ENCODE results near the gene ANO2. TPM values are rescaled to one million over a fixed set of nuclear protein-coding genes. Genes with fewer than 3 reads are reported as not detected.
"Not testable (repeated sequence)": the region's sequence is repeated elsewhere in the genome, so short reads cannot be mapped to it uniquely, and the experiment has no call there.

The ANO2 gene
- total RNA-seq, 1 donor from 2014 or later, result 13.6 TPM

- no peak for DNase-seq (ENCODE audit: low spot score)
- intact Hi-C loops (cut with DNase I), result no loop called here
These were observed 44.4 kb downstream of the ANO2 start for GRCh38 chr12:5900533-5901205.

- no peak for DNase-seq (ENCODE audit: low spot score)
- intact Hi-C loops (cut with DNase I), result no loop called here
These were observed 45.0 kb downstream of the ANO2 start for GRCh38 chr12:5900076-5900475.

GRCh38 chr12:5899675-5900074, 45.4 kb downstream of the ANO2 start:
- intact Hi-C loops (cut with DNase I), result no loop called here
- no peak for DNase-seq (ENCODE audit: low spot score)

- intact Hi-C loops (cut with DNase I), result no loop called here
These were observed 46.2 kb downstream of the ANO2 start for GRCh38 chr12:5898874-5899273.

GRCh38 chr12:5889381-5890047, 55.5 kb downstream of the ANO2 start:
- intact Hi-C loops (cut with DNase I), result no loop called here
- no peak for DNase-seq (ENCODE audit: low spot score)

More at GRCh38 chr12:5898874-5899273, 46.2 kb downstream of the ANO2 start:
- no peak for DNase-seq (ENCODE audit: low spot score)

GRCh38 chr12:5888816-5889315, 56.2 kb downstream of the ANO2 start:
- no peak for DNase-seq (ENCODE audit: low spot score)
- intact Hi-C loops (cut with DNase I), result no loop called here

- DNase-seq (ENCODE audit: low spot score); intact Hi-C loops (cut with DNase I): not testable (repeated sequence)
These were observed 57.2 kb downstream of the ANO2 start for GRCh38 chr12:5887819-5888218.

- intact Hi-C loops (cut with DNase I), result no loop called here
These were observed 60.2 kb downstream of the ANO2 start for GRCh38 chr12:5884866-5885265.

GRCh38 chr12:5884285-5884684, 60.8 kb downstream of the ANO2 start:
- intact Hi-C loops (cut with DNase I), result no loop called here
- DNase-seq (ENCODE audit: low spot score), result no peak

More at GRCh38 chr12:5884866-5885265, 60.2 kb downstream of the ANO2 start:
- DNase-seq (ENCODE audit: low spot score), result no peak

- intact Hi-C loops (cut with DNase I), result no loop called here
- DNase-seq (ENCODE audit: low spot score), result no peak
These were observed 62.4 kb downstream of the ANO2 start for GRCh38 chr12:5882511-5883190.

- no peak for DNase-seq (ENCODE audit: low spot score)
- intact Hi-C loops (cut with DNase I), result no loop called here
These were observed 63.4 kb downstream of the ANO2 start for GRCh38 chr12:5881666-5882065.

GRCh38 chr12:5881101-5881606, 63.9 kb downstream of the ANO2 start:
- no peak for DNase-seq (ENCODE audit: low spot score)
- intact Hi-C loops (cut with DNase I), result no loop called here

- DNase-seq (ENCODE audit: low spot score), result no peak
- intact Hi-C loops (cut with DNase I), result no loop called here
These were observed 69.2 kb downstream of the ANO2 start for GRCh38 chr12:5875851-5876250.

GRCh38 chr12:5874514-5874913, 70.5 kb downstream of the ANO2 start:
- intact Hi-C loops (cut with DNase I), result no loop called here
- no peak for DNase-seq (ENCODE audit: low spot score)

GRCh38 chr12:5873281-5873919, 71.7 kb downstream of the ANO2 start:
- no peak for DNase-seq (ENCODE audit: low spot score)
- intact Hi-C loops (cut with DNase I), result no loop called here

- intact Hi-C loops (cut with DNase I), result no loop called here
- DNase-seq (ENCODE audit: low spot score), result no peak
These were observed 72.3 kb downstream of the ANO2 start for GRCh38 chr12:5872745-5873144.

- intact Hi-C loops (cut with DNase I), result no loop called here
- no peak for DNase-seq (ENCODE audit: low spot score)
These were observed 73.3 kb downstream of the ANO2 start for GRCh38 chr12:5871741-5872140.

GRCh38 chr12:5870183-5870582, 74.9 kb downstream of the ANO2 start:
- intact Hi-C loops (cut with DNase I), result no loop called here
- DNase-seq (ENCODE audit: low spot score), result no peak

- intact Hi-C loops (cut with DNase I), result no loop called here
- DNase-seq (ENCODE audit: low spot score), result no peak
These were observed 76.3 kb downstream of the ANO2 start for GRCh38 chr12:5868625-5869295.

Measured in cardiac septum (tissue), 1 donor.